ENCODE measurements around the gene COG5.

Gene COG5

DNA sequence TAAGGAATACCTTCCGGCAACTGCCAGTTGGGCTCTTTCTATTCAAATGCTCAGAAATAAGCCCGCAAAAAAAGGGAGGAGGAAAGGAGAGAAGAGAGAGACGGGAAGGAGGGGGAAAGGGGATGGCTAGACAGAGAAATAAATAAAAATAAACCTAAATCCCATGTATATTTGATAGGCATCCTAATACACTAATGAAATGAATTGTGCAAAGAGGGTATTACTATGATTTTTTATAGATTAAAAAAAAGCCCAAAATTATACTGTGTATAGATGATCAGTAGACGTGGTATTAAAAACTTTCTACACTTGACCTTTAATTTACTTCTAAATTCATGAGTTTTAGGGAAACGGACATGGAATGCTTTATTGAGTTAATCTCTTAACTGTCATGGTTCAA, 305.0 kb downstream of the COG5 start:
- H3K27ac ChIP-seq (replicated peaks): no peak overlapping the region
- no peak overlapping the region for H3K4me3 ChIP-seq (replicated peaks; ENCODE audit: insufficient read depth, low read length)
- H3K27me3 ChIP-seq (ENCODE audit: insufficient read depth, poor library complexity, severe bottlenecking): no peaks in the 10 kb centered on the region
- no peak for DNase-seq (ENCODE audit: low read depth in 1 of 2, low spot score in 1 of 2)
- TF ChIP-seq POLR2AphosphoS5 (IDR thresholded peaks at IDR 0.05; ENCODE audit: low read depth) (no peak), GABPA (IDR thresholded peaks at IDR 0.05; ENCODE audit: low read depth) (no peak), SPI1 (IDR thresholded peaks at IDR 0.05; ENCODE audit: borderline replicate concordance, low read depth) (no peak)
- TF ChIP-seq, protein P1, sequence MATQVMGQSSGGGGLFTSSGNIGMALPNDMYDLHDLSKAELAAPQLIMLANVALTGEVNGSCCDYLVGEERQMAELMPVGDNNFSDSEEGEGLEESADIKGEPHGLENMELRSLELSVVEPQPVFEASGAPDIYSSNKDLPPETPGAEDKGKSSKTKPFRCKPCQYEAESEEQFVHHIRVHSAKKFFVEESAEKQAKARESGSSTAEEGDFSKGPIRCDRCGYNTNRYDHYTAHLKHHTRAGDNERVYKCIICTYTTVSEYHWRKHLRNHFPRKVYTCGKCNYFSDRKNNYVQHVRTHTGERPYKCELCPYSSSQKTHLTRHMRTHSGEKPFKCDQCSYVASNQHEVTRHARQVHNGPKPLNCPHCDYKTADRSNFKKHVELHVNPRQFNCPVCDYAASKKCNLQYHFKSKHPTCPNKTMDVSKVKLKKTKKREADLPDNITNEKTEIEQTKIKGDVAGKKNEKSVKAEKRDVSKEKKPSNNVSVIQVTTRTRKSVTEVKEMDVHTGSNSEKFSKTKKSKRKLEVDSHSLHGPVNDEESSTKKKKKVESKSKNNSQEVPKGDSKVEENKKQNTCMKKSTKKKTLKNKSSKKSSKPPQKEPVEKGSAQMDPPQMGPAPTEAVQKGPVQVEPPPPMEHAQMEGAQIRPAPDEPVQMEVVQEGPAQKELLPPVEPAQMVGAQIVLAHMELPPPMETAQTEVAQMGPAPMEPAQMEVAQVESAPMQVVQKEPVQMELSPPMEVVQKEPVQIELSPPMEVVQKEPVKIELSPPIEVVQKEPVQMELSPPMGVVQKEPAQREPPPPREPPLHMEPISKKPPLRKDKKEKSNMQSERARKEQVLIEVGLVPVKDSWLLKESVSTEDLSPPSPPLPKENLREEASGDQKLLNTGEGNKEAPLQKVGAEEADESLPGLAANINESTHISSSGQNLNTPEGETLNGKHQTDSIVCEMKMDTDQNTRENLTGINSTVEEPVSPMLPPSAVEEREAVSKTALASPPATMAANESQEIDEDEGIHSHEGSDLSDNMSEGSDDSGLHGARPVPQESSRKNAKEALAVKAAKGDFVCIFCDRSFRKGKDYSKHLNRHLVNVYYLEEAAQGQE (IDR thresholded peaks at IDR 0.05; ENCODE audit: insufficient replicate concordance, low read depth): no peak
- TF ChIP-seq, protein P2, sequence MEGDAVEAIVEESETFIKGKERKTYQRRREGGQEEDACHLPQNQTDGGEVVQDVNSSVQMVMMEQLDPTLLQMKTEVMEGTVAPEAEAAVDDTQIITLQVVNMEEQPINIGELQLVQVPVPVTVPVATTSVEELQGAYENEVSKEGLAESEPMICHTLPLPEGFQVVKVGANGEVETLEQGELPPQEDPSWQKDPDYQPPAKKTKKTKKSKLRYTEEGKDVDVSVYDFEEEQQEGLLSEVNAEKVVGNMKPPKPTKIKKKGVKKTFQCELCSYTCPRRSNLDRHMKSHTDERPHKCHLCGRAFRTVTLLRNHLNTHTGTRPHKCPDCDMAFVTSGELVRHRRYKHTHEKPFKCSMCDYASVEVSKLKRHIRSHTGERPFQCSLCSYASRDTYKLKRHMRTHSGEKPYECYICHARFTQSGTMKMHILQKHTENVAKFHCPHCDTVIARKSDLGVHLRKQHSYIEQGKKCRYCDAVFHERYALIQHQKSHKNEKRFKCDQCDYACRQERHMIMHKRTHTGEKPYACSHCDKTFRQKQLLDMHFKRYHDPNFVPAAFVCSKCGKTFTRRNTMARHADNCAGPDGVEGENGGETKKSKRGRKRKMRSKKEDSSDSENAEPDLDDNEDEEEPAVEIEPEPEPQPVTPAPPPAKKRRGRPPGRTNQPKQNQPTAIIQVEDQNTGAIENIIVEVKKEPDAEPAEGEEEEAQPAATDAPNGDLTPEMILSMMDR (IDR thresholded peaks at IDR 0.05; ENCODE audit: insufficient read depth, low read length): no peak

DNA sequence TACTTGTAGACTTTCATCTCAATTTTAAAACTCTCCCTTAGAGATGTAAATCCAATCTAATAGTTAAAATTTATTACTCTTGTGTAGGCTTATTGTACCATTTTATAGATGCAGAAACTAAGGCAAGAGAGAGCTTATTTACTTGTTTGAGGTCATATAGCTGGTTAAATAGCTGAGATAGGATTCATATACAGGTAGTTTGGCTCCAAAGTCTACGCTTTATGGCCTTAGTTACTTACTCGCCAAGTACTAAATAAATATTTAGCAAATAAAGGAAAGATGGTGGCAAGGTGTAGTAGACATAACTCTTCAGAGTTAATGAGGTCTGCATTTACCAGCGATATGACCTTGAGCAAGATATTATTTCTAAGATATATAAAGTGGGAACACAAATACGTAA, 308.1 kb downstream of the COG5 start:
- no peak for DNase-seq (ENCODE audit: low read depth in 1 of 2, low spot score in 1 of 2)
- TF ChIP-seq GABPA (IDR thresholded peaks at IDR 0.05; ENCODE audit: low read depth) (no peak), POLR2AphosphoS5 (IDR thresholded peaks at IDR 0.05; ENCODE audit: low read depth) (no peak), SPI1 (IDR thresholded peaks at IDR 0.05; ENCODE audit: borderline replicate concordance, low read depth) (no peak)
- TF ChIP-seq, protein P1 (IDR thresholded peaks at IDR 0.05; ENCODE audit: insufficient replicate concordance, low read depth): no peak
- TF ChIP-seq, protein P2 (IDR thresholded peaks at IDR 0.05; ENCODE audit: insufficient read depth, low read length): no peak
- Histone ChIP-seq H3K27me3 (ENCODE audit: insufficient read depth, poor library complexity, severe bottlenecking) (no peaks in the 10 kb centered on the region), H3K4me3 (replicated peaks; ENCODE audit: insufficient read depth, low read length) (no peak overlapping the region), H3K27ac (replicated peaks) (no peak overlapping the region)

DNA sequence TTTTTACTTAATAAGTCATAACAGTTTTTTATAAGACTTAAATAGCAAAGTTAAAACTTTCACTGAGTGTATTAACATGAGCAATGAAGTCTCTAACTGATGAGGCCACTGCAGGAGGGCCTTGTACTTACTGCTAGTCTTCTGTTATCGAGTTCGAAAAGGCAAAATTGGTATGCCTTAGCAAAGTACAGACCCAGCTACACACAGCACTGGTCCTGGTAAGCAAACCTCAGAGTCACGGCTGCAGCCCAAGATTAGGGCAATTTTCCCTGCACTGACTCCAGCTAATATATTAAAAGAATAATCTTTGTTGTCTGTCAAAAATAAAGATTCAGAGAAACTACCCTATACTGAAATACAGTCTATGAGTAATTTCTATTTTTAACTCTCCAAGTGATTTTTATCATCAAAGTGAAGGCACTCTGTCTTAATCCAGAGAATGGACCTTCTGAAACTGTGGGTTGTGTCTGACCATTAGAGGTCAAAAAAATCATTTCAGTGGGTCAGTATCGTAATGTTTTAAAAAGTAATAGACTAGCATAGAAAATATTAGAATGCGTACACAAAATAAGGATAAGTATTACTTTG, 309.2 kb downstream of the COG5 start:
- H3K27ac ChIP-seq (replicated peaks): no peak overlapping the region
- DNase-seq (ENCODE audit: low read depth in 1 of 2, low spot score in 1 of 2): no peak
- TF ChIP-seq GABPA (IDR thresholded peaks at IDR 0.05; ENCODE audit: low read depth): no peak
- TF ChIP-seq SPI1 (IDR thresholded peaks at IDR 0.05; ENCODE audit: borderline replicate concordance, low read depth): no peak
- TF ChIP-seq, protein P2 (IDR thresholded peaks at IDR 0.05; ENCODE audit: insufficient read depth, low read length): no peak
- TF ChIP-seq POLR2AphosphoS5 (IDR thresholded peaks at IDR 0.05; ENCODE audit: low read depth): no peak
- TF ChIP-seq, protein P1 (IDR thresholded peaks at IDR 0.05; ENCODE audit: insufficient replicate concordance, low read depth): no peak
- no peaks in the 10 kb centered on the region for H3K27me3 ChIP-seq (ENCODE audit: insufficient read depth, poor library complexity, severe bottlenecking)
- no peak overlapping the region for H3K4me3 ChIP-seq (replicated peaks; ENCODE audit: insufficient read depth, low read length)
